ENCODE data around the gene FHOD3.

DNA sequence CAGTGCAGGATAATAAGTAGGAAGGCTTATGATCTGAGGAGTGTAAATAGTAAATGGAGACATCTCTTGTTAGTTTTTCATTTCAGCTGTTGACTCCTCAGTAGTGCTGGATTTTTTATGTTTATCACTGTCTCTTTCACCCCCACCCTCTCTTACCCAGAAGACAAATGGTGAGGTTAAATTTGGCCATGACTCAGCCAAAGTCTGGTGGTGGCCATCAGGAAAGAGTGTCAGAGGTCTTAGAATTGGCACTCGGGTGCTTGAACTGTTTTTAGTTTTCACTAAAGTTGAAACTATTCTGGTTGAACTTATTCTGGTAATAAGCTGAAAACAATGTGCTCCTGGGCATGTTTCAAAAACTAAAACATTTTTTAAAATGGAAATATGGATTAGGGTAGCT is 123.3 kb downstream of the FHOD3 start:
- TF ChIP-seq GATA2 (IDR thresholded peaks at IDR 0.05; ENCODE audit: low read depth, low read length) (no peak), GATA3 (IDR thresholded peaks at IDR 0.05; ENCODE audit: low read depth, low read length) (no peak)

Measured in SH-SY5Y (cell line).